Measurements from ENCODE around the gene RALGAPA2.

DNA sequence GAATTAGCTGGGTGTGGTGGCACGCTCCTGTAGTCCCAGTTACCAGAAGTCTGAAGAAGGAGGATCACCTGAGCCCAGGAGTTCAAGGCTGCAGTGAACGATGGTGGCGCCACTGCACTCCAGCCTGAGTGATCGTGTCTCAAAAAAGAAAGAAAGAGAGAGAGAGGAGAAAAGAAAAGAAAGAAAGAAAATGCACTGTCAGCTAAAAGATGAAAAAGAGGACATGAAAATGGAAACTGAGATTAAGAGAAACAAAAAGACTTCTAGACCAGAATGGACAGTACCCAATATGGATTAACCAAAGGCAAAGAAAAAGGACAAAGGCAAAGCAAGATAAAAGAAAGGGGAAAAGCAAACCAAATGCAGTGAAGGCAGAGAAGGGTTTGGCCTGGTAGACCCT is 9.0 kb upstream of the RALGAPA2 start:
- TF ChIP-seq, protein P1, sequence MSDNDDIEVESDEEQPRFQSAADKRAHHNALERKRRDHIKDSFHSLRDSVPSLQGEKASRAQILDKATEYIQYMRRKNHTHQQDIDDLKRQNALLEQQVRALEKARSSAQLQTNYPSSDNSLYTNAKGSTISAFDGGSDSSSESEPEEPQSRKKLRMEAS (IDR thresholded peaks at IDR 0.05; ENCODE audit: insufficient read depth, insufficient read length), result no peak
- TF ChIP-seq CTCF (IDR thresholded peaks at IDR 0.05; ENCODE audit: extremely low read depth in 1 of 2, insufficient read depth in 1 of 2, low read depth in 1 of 2, low read length in 2 of 2) (no peak), EZH2 (IDR thresholded peaks at IDR 0.05; ENCODE audit: borderline replicate concordance, low read depth, low read length, severe bottlenecking) (no peak), MYC (IDR thresholded peaks at IDR 0.05; ENCODE audit: low read depth, low read length) (no peak), POLR2A (IDR thresholded peaks at IDR 0.05; ENCODE audit: low read depth, low read length) (no peak), GATA2 (IDR thresholded peaks at IDR 0.05; ENCODE audit: insufficient read depth, insufficient read length, low read depth, low read length) (no peak), POLR2AphosphoS5 (IDR thresholded peaks at IDR 0.05; ENCODE audit: insufficient read depth, low read depth, low read length) (no peak)

All from endothelial cell of umbilical vein (primary cell).